MM.1S (cell line): ENCODE results near the gene ZNF609.
A peak's percentile ranks its signal among the peaks of the same experiment; 100 is the strongest.
"Not testable (repeated sequence)": the region's sequence is repeated elsewhere in the genome, so short reads cannot be mapped to it uniquely, and the experiment has no call there.

Source experiments
- DNase-seq: peaks from one replicate; pipeline ENCODE4 v3.0.0-alpha.2; 2015
- H2AFZ ChIP-seq: fragments of 300-600 bp; sonication (generic); 2 replicates; pipeline ENCODE4 v1.6.0; 2016; ENCODE audit warnings: antibody characterized with exemption, low read length
- H3F3A ChIP-seq: fragments of 300-600 bp; sonication (generic); 2 replicates; pipeline ENCODE4 v1.6.1; 2016; ENCODE audit warnings: mild to moderate bottlenecking, antibody characterized with exemption, low read length, moderate library complexity, mixed read lengths; ENCODE audit not compliant: insufficient read depth
- H3K27ac ChIP-seq: fragments of 300-600 bp; sonication (generic); 2 replicates; pipeline ENCODE4 v1.5.1; 2016; ENCODE audit warnings: mild to moderate bottlenecking, low read length
- H3K27me3 ChIP-seq: fragments of 300-600 bp; sonication (generic); replicated peaks from 2 replicates; pipeline ENCODE4 v1.6.0; 2016; ENCODE audit warnings: low read length; ENCODE audit not compliant: insufficient read depth
- H3K36me3 ChIP-seq: fragments of 300-600 bp; sonication (generic); replicated peaks from 2 replicates; pipeline ENCODE4 v1.6.1; 2016; ENCODE audit warnings: mild to moderate bottlenecking, low read length, mixed read lengths; ENCODE audit not compliant: insufficient read depth
- H3K4me1 ChIP-seq: fragments of 300-600 bp; sonication (generic); 2 replicates; pipeline ENCODE4 v1.6.1; 2016; ENCODE audit warnings: low read length, mixed read lengths
- H3K4me2 ChIP-seq: fragments of 300-600 bp; sonication (generic); 2 replicates; pipeline ENCODE4 v1.6.0; 2016; ENCODE audit warnings: low read depth, low read length
- H3K4me3 ChIP-seq: fragments of 300-600 bp; sonication (generic); 2 replicates; pipeline ENCODE4 v1.5.1; 2016; ENCODE audit warnings: low read length, mixed read lengths
- H3K79me2 ChIP-seq: fragments of 300-600 bp; sonication (generic); 2 replicates; pipeline ENCODE4 v1.6.1; 2016; ENCODE audit warnings: mixed run types, low read length, mixed read lengths
- H3K9ac ChIP-seq: fragments of 300-600 bp; sonication (generic); 2 replicates; pipeline ENCODE4 v1.6.1; 2016; ENCODE audit warnings: low read length, mixed read lengths
- H3K9me2 ChIP-seq: fragments of 300-600 bp; sonication (generic); replicated peaks from 2 replicates; pipeline ENCODE4 v1.6.1; 2016; ENCODE audit warnings: mild to moderate bottlenecking, low read length, mixed read lengths; ENCODE audit not compliant: insufficient read depth
- H3K9me3 ChIP-seq: fragments of 300-600 bp; sonication (generic); replicated peaks from 2 replicates; pipeline ENCODE4 v1.6.1; 2016; ENCODE audit warnings: mild to moderate bottlenecking, low read length, mixed read lengths; ENCODE audit not compliant: insufficient read depth
- H4K20me1 ChIP-seq: fragments of 300-600 bp; sonication (generic); 2 replicates; pipeline ENCODE4 v1.6.1; 2016; ENCODE audit warnings: mild to moderate bottlenecking, low read length, moderate library complexity, mixed read lengths; ENCODE audit not compliant: insufficient read depth
- EZH2 ChIP-seq: fragments of 300-600 bp; sonication (generic); optimal IDR thresholded peaks from 2 replicates; pipeline ENCODE3; 2017; ENCODE audit warnings: low read depth, mild to moderate bottlenecking, antibody characterized with exemption, low read length, mixed read lengths
- EZH2phosphoT487 ChIP-seq: fragments of 300-600 bp; sonication (generic); IDR thresholded peaks from 2 replicates; pipeline ENCODE4 v1.6.1; 2018; ENCODE audit warnings: antibody characterized with exemption, low read length
- TF ChIP-seq, protein P1 (sequence below): fragments of 300-600 bp; sonication (generic); IDR thresholded peaks from 2 replicates; pipeline ENCODE4 v1.5.1; 2016; ENCODE audit warnings: antibody characterized with exemption, low read length, mixed read lengths

ZNF609 gene

DNA sequence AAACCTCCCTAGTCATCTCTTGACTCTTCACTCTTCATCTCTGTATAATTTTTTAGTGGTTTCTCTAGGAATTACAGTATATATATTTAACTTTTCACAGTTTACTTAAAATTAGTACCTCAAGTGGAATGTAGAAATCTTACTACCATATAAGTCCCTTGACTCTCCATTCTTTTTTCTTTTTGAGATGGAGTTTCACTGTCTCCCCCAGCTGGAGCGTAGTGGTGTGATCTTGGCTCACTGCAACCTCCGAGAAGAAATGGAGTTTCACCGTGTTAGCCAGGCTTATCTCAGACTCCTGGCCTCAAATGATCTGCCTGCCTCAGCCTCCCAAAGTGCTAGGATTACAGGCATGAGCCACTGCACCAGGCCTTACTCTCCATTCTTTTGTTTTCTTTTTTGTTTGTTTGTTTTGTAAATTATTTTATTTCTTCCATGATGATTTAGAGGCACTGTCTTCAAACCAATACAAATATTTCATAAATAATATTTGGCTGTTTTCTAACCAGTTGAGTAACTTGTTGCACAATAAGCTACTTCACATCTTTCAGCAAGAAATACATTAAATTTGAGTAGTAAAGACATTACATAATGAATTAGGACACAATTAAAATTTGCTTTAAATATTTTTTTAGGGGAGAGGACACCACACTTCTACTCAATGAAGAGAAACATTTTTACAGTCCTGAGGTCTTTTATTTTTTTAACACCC is 170.2 kb downstream of the ZNF609 start:
- Histone ChIP-seq H3K4me2 (no peak overlapping the region), H3K36me3 (no peaks in the 10 kb centered on the region), H4K20me1 (no peaks in the 10 kb centered on the region), H3K4me3 (no peak overlapping the region), H3F3A (no peaks in the 10 kb centered on the region), H3K9ac (no peak overlapping the region), H3K27me3 (no peaks in the 10 kb centered on the region), H3K9me2 (no peaks in the 10 kb centered on the region), H3K79me2 (no peaks in the 10 kb centered on the region), H2AFZ (no peak overlapping the region), H3K27ac (no peak overlapping the region), H3K4me1 (0 out of 2 replicates have a peak, but pooled peaks cover 4% of the 10 kb centered on the region), H3K9me3 (no peaks in the 10 kb centered on the region)
- DNase-seq: no peak
- no peak for TF ChIP-seq EZH2phosphoT487
- TF ChIP-seq, protein P1, sequence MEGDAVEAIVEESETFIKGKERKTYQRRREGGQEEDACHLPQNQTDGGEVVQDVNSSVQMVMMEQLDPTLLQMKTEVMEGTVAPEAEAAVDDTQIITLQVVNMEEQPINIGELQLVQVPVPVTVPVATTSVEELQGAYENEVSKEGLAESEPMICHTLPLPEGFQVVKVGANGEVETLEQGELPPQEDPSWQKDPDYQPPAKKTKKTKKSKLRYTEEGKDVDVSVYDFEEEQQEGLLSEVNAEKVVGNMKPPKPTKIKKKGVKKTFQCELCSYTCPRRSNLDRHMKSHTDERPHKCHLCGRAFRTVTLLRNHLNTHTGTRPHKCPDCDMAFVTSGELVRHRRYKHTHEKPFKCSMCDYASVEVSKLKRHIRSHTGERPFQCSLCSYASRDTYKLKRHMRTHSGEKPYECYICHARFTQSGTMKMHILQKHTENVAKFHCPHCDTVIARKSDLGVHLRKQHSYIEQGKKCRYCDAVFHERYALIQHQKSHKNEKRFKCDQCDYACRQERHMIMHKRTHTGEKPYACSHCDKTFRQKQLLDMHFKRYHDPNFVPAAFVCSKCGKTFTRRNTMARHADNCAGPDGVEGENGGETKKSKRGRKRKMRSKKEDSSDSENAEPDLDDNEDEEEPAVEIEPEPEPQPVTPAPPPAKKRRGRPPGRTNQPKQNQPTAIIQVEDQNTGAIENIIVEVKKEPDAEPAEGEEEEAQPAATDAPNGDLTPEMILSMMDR: no peak

DNA sequence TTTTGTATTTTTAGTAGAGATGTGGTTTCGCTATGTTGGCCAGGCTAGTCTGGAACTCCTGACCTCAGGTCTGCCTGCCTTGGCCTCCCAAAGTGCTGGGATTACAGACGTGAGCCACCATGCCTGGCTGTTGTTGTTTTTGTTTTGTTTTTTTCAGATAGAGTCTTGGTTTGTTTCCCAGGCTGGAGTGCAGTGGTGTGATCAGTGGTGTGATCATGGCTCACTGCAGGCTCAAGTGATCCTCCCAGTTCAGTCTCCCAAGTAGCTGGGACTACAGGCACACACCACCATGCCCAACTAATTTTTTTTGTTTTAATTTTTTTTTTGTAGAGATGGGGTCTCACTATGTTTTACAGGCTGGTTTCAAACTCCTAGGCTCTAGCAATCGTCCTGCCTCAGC is 172.3 kb downstream of the ZNF609 start:
- H3K4me1 ChIP-seq, H3K4me3 ChIP-seq, H3K9ac ChIP-seq, H3K36me3 ChIP-seq, H3K27ac ChIP-seq, H2AFZ ChIP-seq, H3K79me2 ChIP-seq, H3K9me2 ChIP-seq, H3F3A ChIP-seq, DNase-seq, H3K27me3 ChIP-seq, H3K4me2 ChIP-seq, H3K9me3 ChIP-seq, H4K20me1 ChIP-seq: not testable (repeated sequence)

DNA sequence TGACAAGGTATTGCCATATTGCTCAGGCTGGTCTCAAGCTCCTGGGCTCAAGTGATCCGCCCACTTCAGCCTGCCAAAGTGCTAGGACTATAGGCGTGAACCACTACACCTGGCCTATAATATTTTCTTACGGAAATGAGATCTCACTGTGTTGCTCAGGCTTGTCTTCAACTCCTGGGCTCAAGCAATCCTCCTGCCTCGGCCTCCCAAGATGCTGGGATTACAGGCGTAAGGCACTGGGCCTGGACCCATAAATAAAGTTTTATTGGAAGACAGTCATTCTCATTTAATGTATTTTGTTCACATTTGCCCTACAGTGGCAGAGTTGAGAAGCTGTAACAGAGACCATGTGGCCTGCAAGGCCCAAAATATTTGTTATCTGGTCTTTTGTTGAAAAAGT is 173.0 kb downstream of the ZNF609 start:
- Histone ChIP-seq H3K27me3 (no peaks in the 10 kb centered on the region), H3K9me2 (no peaks in the 10 kb centered on the region), H4K20me1 (no peaks in the 10 kb centered on the region), H3K79me2 (peaks cover 10% of the 10 kb centered on the region; the same call in 1 of the 2 replicates), H3K4me1 (0 out of 2 replicates have a peak, but pooled peaks cover 4% of the 10 kb centered on the region), H3F3A (no peaks in the 10 kb centered on the region), H3K4me3 (no peak overlapping the region), H3K4me2 (no peak overlapping the region), H3K36me3 (no peaks in the 10 kb centered on the region), H3K9ac (no peak overlapping the region), H3K27ac (no peak overlapping the region), H2AFZ (no peak overlapping the region), H3K9me3 (no peaks in the 10 kb centered on the region)
- TF ChIP-seq EZH2phosphoT487: no peak
- TF ChIP-seq, protein P1: no peak
- no peak for TF ChIP-seq EZH2
- DNase-seq: no peak

DNA sequence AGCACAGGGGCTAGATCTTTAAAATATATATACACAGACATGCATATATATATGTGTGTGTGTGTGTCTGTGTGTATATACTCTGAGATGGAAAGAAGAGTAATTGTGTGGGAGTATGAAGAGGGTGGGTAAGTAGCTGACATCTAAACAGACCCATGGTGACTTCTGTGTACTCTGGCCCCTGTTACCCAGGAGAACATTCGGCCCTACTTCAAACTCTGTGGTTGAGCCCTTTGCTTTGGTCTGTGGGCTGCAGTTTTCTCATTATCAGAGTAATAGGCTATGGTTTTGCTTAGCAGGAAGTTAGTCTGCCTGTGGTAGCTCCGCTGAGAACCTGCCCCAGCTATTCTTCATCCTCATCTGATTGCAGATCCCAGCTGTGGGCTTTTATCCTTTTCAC is 173.6 kb downstream of the ZNF609 start:
- Histone ChIP-seq H3F3A (no peaks in the 10 kb centered on the region), H4K20me1 (no peaks in the 10 kb centered on the region), H2AFZ (no peak overlapping the region), H3K9me3 (no peaks in the 10 kb centered on the region), H3K27me3 (no peaks in the 10 kb centered on the region), H3K4me3 (no peak overlapping the region), H3K79me2 (peaks cover 10% of the 10 kb centered on the region; the same call in 1 of the 2 replicates), H3K4me1 (0 out of 2 replicates have a peak, but pooled peaks cover 4% of the 10 kb centered on the region), H3K27ac (peak overlapping the region; percentile 11; the same call in 1 of the 2 replicates), H3K36me3 (no peaks in the 10 kb centered on the region), H3K9ac (no peak overlapping the region), H3K4me2 (no peak overlapping the region), H3K9me2 (no peaks in the 10 kb centered on the region)
- TF ChIP-seq EZH2phosphoT487 (no peak), EZH2 (no peak)
- TF ChIP-seq, protein P1: no peak
- peak; percentile 34 for DNase-seq
